OCI-LY1 (cell line): Measurements from ENCODE around the gene SYCE1.

Source experiments
- H2AFZ ChIP-seq: fragments of 200-600 bp; sonication (generic), shearing (Covaris generic); 2 replicates; pipeline ENCODE4 v1.6.0; 2014; ENCODE audit warnings: antibody characterized with exemption, mild to moderate bottlenecking, low read length
- H3F3A ChIP-seq: fragments of 200-600 bp; sonication (generic), shearing (Covaris generic); 2 replicates; pipeline ENCODE4 v1.6.0; 2014; ENCODE audit warnings: mild to moderate bottlenecking, antibody characterized with exemption, low read length, moderate library complexity; ENCODE audit not compliant: insufficient read depth
- H3K27ac ChIP-seq: fragments of 200-600 bp; sonication (generic); 2 replicates; pipeline ENCODE4 v1.5.1; 2014; ENCODE audit warnings: low read length, mixed run types, mild to moderate bottlenecking, low read depth; ENCODE audit not compliant: poor library complexity, severe bottlenecking
- H3K27me3 ChIP-seq: fragments of 200-600 bp; sonication (generic); 2 replicates; pipeline ENCODE4 v1.6.0; 2014; ENCODE audit warnings: antibody characterized with exemption, mild to moderate bottlenecking, low read length, moderate library complexity; ENCODE audit not compliant: insufficient read depth
- H3K36me3 ChIP-seq: fragments of 200-600 bp; sonication (generic); 2 replicates; pipeline ENCODE4 v1.6.1; 2014; ENCODE audit warnings: mild to moderate bottlenecking, antibody characterized with exemption, low read length, moderate library complexity, mixed read lengths; ENCODE audit not compliant: insufficient read depth
- H3K4me1 ChIP-seq: fragments of 200-600 bp; sonication (generic); 2 replicates; pipeline ENCODE4 v1.5.1; 2014; ENCODE audit warnings: mild to moderate bottlenecking, low read length, moderate library complexity; ENCODE audit not compliant: insufficient read depth, severe bottlenecking
- H3K4me2 ChIP-seq: fragments of 200-600 bp; sonication (generic), shearing (Covaris generic); 2 replicates; pipeline ENCODE4 v1.6.1; 2014; ENCODE audit warnings: low read length
- H3K4me3 ChIP-seq: fragments of 200-600 bp; sonication (generic); 2 replicates; pipeline ENCODE4 v1.5.1; 2014; ENCODE audit warnings: low read length, low read depth, mild to moderate bottlenecking, mixed read lengths; ENCODE audit not compliant: poor library complexity, severe bottlenecking
- H3K79me2 ChIP-seq: fragments of 200-600 bp; shearing (Covaris generic); 2 replicates; pipeline ENCODE4 v1.6.1; 2016; ENCODE audit warnings: mixed run types, low read length, mixed read lengths; ENCODE audit not compliant: insufficient read depth
- H3K9ac ChIP-seq: fragments of 200-600 bp; sonication (generic), shearing (Covaris generic); 2 replicates; pipeline ENCODE4 v1.6.1; 2014; ENCODE audit warnings: mild to moderate bottlenecking, low read length, mixed read lengths
- H3K9me2 ChIP-seq: fragments of 200-600 bp; sonication (generic), shearing (Covaris generic); 2 replicates; pipeline ENCODE4 v1.6.1; 2014; ENCODE audit warnings: low read depth, mild to moderate bottlenecking, low read length, mixed read lengths
- H3K9me3 ChIP-seq: fragments of 200-600 bp; shearing (Covaris generic); 2 replicates; pipeline ENCODE4 v1.6.1; 2014; ENCODE audit warnings: low read length, mixed read lengths
- H4K20me1 ChIP-seq: fragments of 200-600 bp; sonication (generic), shearing (Covaris generic); 2 replicates; pipeline ENCODE4 v1.6.0; 2016; ENCODE audit warnings: mild to moderate bottlenecking, low read length; ENCODE audit not compliant: insufficient read depth
- CTCF ChIP-seq: fragments of 200-600 bp; sonication (generic), shearing (Covaris generic); IDR thresholded peaks from 2 replicates; pipeline ENCODE4 v1.5.1; 2017; ENCODE audit warnings: mild to moderate bottlenecking, antibody characterized with exemption, low read length, moderate library complexity, mixed read lengths
- EZH2 ChIP-seq: fragments of 200-600 bp; sonication (generic), shearing (Covaris generic); IDR thresholded peaks from 2 replicates; pipeline ENCODE4 v1.8.0; 2017; ENCODE audit warnings: borderline replicate concordance, mixed run types, mild to moderate bottlenecking, antibody characterized with exemption, low read length, moderate library complexity, mixed read lengths

Gene SYCE1

GRCh38 chr10:133527771-133528271 is 37.6 kb downstream of the SYCE1 start:
- TF ChIP-seq EZH2 (no peak), CTCF (no peak)
- H3K4me1 ChIP-seq, result no peaks in the 10 kb centered on the region
- no peaks in the 10 kb centered on the region; the same call in 1 of the 2 replicates for H3K36me3 ChIP-seq
- no peaks in the 10 kb centered on the region; the same call in 1 of the 2 replicates for H3K27me3 ChIP-seq
- peaks cover 7% of the 10 kb centered on the region; the same call in 1 of the 2 replicates for H3K9me3 ChIP-seq
- no peaks in the 10 kb centered on the region for H4K20me1 ChIP-seq
- no peak overlapping the region for H3K9ac ChIP-seq
- no peaks in the 10 kb centered on the region for H3K79me2 ChIP-seq
- H3F3A ChIP-seq, result no peaks in the 10 kb centered on the region
- no peak overlapping the region for H3K4me3 ChIP-seq
- H3K4me2 ChIP-seq, result no peak overlapping the region
- no peak overlapping the region for H2AFZ ChIP-seq
- H3K9me2 ChIP-seq, result no peaks in the 10 kb centered on the region
- no peak overlapping the region for H3K27ac ChIP-seq

- Histone ChIP-seq H3K4me2 (no peak within 1 kb of the TSS), H2AFZ (no peak within 1 kb of the TSS)
- TF ChIP-seq EZH2, result no peak
- TF ChIP-seq CTCF, result no peak
Measured at GRCh38 chr10:133526957-133527588, 38.3 kb downstream of the SYCE1 start, which contains the start of gene CYP2E1. Gene CYP2E1 (plus strand): TSS chr10:133527363. CDS start chr10:133527396, 33 bp downstream.

GRCh38 chr10:133525444-133525843 is 39.9 kb downstream of the SYCE1 start:
- Histone ChIP-seq H3K27me3 (no peaks in the 10 kb centered on the region; the same call in 1 of the 2 replicates), H3K36me3 (no peaks in the 10 kb centered on the region; the same call in 1 of the 2 replicates), H3K4me3 (no peak overlapping the region), H3K9me3 (peaks cover 7% of the 10 kb centered on the region; the same call in 1 of the 2 replicates), H4K20me1 (no peaks in the 10 kb centered on the region), H3K4me2 (no peak overlapping the region), H3K27ac (no peak overlapping the region), H2AFZ (no peak overlapping the region), H3K9me2 (no peaks in the 10 kb centered on the region), H3K79me2 (no peaks in the 10 kb centered on the region), H3K4me1 (peaks cover 5% of the 10 kb centered on the region), H3K9ac (no peak overlapping the region), H3F3A (no peaks in the 10 kb centered on the region)
- TF ChIP-seq CTCF (no peak), EZH2 (no peak)

More at GRCh38 chr10:133526957-133527588, 38.3 kb downstream of the SYCE1 start, which contains the start of gene CYP2E1:
- H3K36me3 ChIP-seq, result no peaks in the 10 kb centered on the region; the same call in 1 of the 2 replicates
- no peak within 1 kb of the TSS for H3K4me3 ChIP-seq
- no peak within 1 kb of the TSS for H3K27ac ChIP-seq
- H3K9me3 ChIP-seq, result peaks cover 7% of the 10 kb centered on the region; the same call in 1 of the 2 replicates
- no peak within 1 kb of the TSS for H3K9ac ChIP-seq
- no peaks in the 10 kb centered on the region; the same call in 1 of the 2 replicates for H3K27me3 ChIP-seq
- H3K4me1 ChIP-seq, result no peaks in the 10 kb centered on the region
- H3K9me2 ChIP-seq, result no peaks in the 10 kb centered on the region
- no peaks in the 10 kb centered on the region for H3K79me2 ChIP-seq
- H3F3A ChIP-seq, result no peaks in the 10 kb centered on the region
- no peaks in the 10 kb centered on the region for H4K20me1 ChIP-seq
